Mesothelial cell of epicardium (in vitro differentiated cells): ENCODE measurements around the gene ADARB1. TPM values are rescaled to one million over a fixed set of nuclear protein-coding genes. Genes with fewer than 3 reads are reported as not detected.

Experiments used
- DNase-seq, 2 experiments: peaks; one replicate each; pipeline ENCODE4 v3.0.0; 2021; ENCODE audit warnings: low spot score in 2 of 2; ENCODE audit not compliant: unreplicated experiment in 2 of 2
- H3K27ac Mint-ChIP-seq: 2 replicates; pipeline ENCODE4 v1.8.0; 2021; ENCODE audit warnings: mixed read lengths
- H3K27me3 Mint-ChIP-seq: 2 replicates; pipeline ENCODE4 v1.8.0; 2021; ENCODE audit warnings: low read depth, mixed read lengths
- H3K36me3 Mint-ChIP-seq: 2 replicates; pipeline ENCODE4 v1.8.0; 2021; ENCODE audit warnings: mixed read lengths
- H3K4me1 Mint-ChIP-seq: 2 replicates; pipeline ENCODE4 v1.8.0; 2021; ENCODE audit warnings: mixed read lengths
- H3K4me3 Mint-ChIP-seq: 2 replicates; pipeline ENCODE4 v1.8.0; 2021; ENCODE audit warnings: mild to moderate bottlenecking, moderate library complexity, mixed read lengths
- H3K9me3 Mint-ChIP-seq: 2 replicates; pipeline ENCODE4 v1.8.0; 2021; ENCODE audit warnings: mixed read lengths
- total RNA-seq: library from RNA; stranded (reverse); gene quantifications from 3 replicates; pipeline ENCODE4 v1.2.1, GENCODE V29; 2021
- TF ChIP-seq, protein P1 (sequence below): fragments of 200-600 bp; sonication (generic); IDR thresholded peaks from one replicate; pipeline ENCODE4 v1.5.0; 2021; ENCODE audit warnings: antibody characterized with exemption; ENCODE audit not compliant: unreplicated experiment

ADARB1 gene
- total RNA-seq, 1 donor from 2014 or later = 26.5 TPM

DNA sequence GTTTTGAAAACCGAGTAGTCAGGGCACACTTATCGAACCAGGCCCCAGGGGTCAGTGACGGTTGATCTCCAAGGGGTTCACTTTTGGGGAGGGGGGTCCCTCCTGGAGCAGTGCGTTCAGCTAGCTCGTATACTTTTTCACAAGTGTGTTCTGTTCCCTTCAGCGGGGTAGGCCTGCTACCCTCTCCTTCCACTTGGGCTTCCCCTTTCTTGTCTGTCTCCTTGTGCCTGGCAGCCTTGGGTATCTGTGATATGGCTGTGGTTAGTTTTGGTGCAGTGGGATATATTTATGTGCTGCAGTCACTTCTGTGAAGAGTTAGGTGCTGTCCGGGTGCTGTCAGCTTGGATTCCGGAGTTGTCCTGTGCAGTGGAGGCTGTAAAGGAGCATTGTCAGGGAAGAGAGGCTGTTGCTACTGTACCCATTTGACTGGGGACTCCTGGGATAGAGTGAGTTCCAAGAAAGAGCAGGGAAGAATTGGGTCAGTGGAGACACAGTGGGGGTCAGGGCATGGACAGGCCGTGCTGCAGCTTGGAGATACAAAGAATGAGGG lies 29.7 kb downstream of the ADARB1 start:
- H3K27ac Mint-ChIP-seq = no peak overlapping the region
- no peak overlapping the region for H3K4me3 Mint-ChIP-seq
- no peak for DNase-seq
- TF ChIP-seq, protein P1, sequence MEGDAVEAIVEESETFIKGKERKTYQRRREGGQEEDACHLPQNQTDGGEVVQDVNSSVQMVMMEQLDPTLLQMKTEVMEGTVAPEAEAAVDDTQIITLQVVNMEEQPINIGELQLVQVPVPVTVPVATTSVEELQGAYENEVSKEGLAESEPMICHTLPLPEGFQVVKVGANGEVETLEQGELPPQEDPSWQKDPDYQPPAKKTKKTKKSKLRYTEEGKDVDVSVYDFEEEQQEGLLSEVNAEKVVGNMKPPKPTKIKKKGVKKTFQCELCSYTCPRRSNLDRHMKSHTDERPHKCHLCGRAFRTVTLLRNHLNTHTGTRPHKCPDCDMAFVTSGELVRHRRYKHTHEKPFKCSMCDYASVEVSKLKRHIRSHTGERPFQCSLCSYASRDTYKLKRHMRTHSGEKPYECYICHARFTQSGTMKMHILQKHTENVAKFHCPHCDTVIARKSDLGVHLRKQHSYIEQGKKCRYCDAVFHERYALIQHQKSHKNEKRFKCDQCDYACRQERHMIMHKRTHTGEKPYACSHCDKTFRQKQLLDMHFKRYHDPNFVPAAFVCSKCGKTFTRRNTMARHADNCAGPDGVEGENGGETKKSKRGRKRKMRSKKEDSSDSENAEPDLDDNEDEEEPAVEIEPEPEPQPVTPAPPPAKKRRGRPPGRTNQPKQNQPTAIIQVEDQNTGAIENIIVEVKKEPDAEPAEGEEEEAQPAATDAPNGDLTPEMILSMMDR = no peak
- H3K4me1 Mint-ChIP-seq = peaks cover 8% of the 10 kb centered on the region
- H3K9me3 Mint-ChIP-seq = no peaks in the 10 kb centered on the region
- H3K36me3 Mint-ChIP-seq = no peaks in the 10 kb centered on the region
- no peaks in the 10 kb centered on the region for H3K27me3 Mint-ChIP-seq

DNA sequence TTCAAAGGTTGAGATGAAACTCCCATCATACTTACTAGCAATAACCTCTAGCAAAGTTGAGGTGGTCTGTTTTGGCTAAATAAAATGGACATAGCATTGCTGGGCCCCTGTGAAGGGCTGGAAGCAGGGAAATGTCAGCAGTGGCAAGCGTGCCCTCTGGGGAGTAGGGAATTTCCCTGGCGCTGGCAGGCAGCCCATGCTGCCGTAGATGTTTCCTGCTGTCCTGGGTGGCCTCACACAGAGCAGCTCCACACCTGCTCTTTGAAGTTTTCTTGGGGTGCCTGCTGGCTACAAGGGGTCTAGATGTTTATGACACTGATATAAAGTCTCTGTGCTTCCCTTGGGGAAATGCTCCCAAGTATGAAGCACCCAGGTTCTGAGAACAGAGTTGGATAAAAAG lies 30.2 kb downstream of the ADARB1 start:
- Mint-ChIP-seq H3K27me3 (no peaks in the 10 kb centered on the region), H3K4me3 (no peak overlapping the region), H3K4me1 (peaks cover 8% of the 10 kb centered on the region), H3K36me3 (no peaks in the 10 kb centered on the region), H3K27ac (no peak overlapping the region), H3K9me3 (no peaks in the 10 kb centered on the region)
- DNase-seq = no peak
- TF ChIP-seq, protein P1 = no peak

DNA sequence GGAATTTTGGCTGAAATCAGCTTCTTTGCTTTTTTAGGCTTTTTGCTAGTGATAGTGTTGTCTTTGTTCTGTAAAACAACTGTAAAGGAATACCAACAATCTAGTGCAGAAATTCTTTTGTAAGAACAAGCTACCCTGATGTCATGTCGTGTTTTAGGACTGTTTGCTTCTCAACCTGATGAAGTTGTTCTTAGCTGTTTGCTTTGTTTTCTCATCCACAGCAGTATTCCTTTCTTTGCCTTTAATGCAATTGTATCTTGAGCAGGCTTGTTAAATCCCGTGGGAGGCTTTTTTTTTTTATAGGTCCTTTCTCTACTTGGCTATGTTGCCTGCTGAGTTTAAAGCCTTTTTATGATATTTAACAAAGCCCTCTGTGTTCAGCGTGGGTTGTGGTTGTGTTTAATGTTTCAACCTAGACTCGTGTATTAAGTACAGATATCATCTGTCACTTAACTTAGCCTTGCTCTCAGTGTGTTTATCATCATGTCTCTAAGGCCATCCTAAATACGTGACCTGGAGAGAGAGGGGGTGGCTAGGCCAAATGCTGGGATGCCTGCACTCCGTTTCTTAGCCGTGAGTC lies 31.6 kb downstream of the ADARB1 start:
- no peaks in the 10 kb centered on the region for H3K27me3 Mint-ChIP-seq
- H3K27ac Mint-ChIP-seq = peak overlapping the region; percentile 11
- TF ChIP-seq, protein P1 = no peak

GRCh38 chr21:45108034-45108790 lies 33.8 kb downstream of the ADARB1 start:
- Mint-ChIP-seq H3K27me3 (no peaks in the 10 kb centered on the region), H3K9me3 (no peaks in the 10 kb centered on the region), H3K4me1 (peaks cover 8% of the 10 kb centered on the region), H3K36me3 (no peaks in the 10 kb centered on the region), H3K27ac (no peak overlapping the region), H3K4me3 (no peak overlapping the region)
- TF ChIP-seq, protein P1 = no peak
- no peak for DNase-seq

More for the DNA sequence above, 31.6 kb downstream of the ADARB1 start:
- DNase-seq = no peak
- H3K4me3 Mint-ChIP-seq = no peak overlapping the region
- H3K4me1 Mint-ChIP-seq = peaks cover 8% of the 10 kb centered on the region
- H3K9me3 Mint-ChIP-seq = no peaks in the 10 kb centered on the region
- H3K36me3 Mint-ChIP-seq = no peaks in the 10 kb centered on the region

- no peaks in the 10 kb centered on the region for H3K36me3 Mint-ChIP-seq
- TF ChIP-seq, protein P1 = no peak
- DNase-seq = no peak
- no peak overlapping the region for H3K27ac Mint-ChIP-seq
- H3K4me3 Mint-ChIP-seq = no peak overlapping the region
- peaks cover 8% of the 10 kb centered on the region for H3K4me1 Mint-ChIP-seq
- H3K9me3 Mint-ChIP-seq = no peaks in the 10 kb centered on the region
- no peaks in the 10 kb centered on the region for H3K27me3 Mint-ChIP-seq
These were observed 34.7 kb downstream of the ADARB1 start for GRCh38 chr21:45108808-45109781.
